NCI-H748 treated with DMSO at 0.1 percent for 48 hours (cell line): Measurements from ENCODE around the gene SAE1.
"Not testable (repeated sequence)": the region's sequence is repeated elsewhere in the genome, so short reads cannot be mapped to it uniquely, and the experiment has no call there.

Experiments used
- DNase-seq: peaks from one replicate; lab custom pipeline; 2025; lab: John Stamatoyannopoulos, UW

Gene SAE1

GRCh38 chr19:47240996-47241918, 110.6 kb downstream of the SAE1 start:
- DNase-seq: peak; percentile 88

- DNase-seq: no peak
These were observed 111.4 kb downstream of the SAE1 start for GRCh38 chr19:47241919-47242577.

- no peak for DNase-seq
These were observed 112.7 kb downstream of the SAE1 start for GRCh38 chr19:47243364-47243775.

- DNase-seq: peak; percentile 90
These were observed 113.3 kb downstream of the SAE1 start for GRCh38 chr19:47243776-47244547.

- peak; percentile 50 for DNase-seq
These were observed 116.8 kb downstream of the SAE1 start for GRCh38 chr19:47247308-47247990.

- not testable (repeated sequence) for DNase-seq
These were observed 122.4 kb downstream of the SAE1 start for GRCh38 chr19:47253016-47253415.

GRCh38 chr19:47253467-47253881, 122.8 kb downstream of the SAE1 start:
- no peak for DNase-seq

GRCh38 chr19:47253970-47254369, 123.3 kb downstream of the SAE1 start:
- DNase-seq: no peak

- peak; percentile 96 for DNase-seq
These were observed 125.5 kb downstream of the SAE1 start, which contains the start of gene CCDC9 for GRCh38 chr19:47255879-47256692. Gene CCDC9 (plus strand): TSS chr19:47256525. CDS start chr19:47258401, 1,876 bp downstream.

GRCh38 chr19:47256693-47257410, 126.2 kb downstream of the SAE1 start:
- peak; percentile 100 for DNase-seq

- DNase-seq: no peak
These were observed 127.0 kb downstream of the SAE1 start for GRCh38 chr19:47257411-47258169.

- no peak for DNase-seq
These were observed 127.8 kb downstream of the SAE1 start for GRCh38 chr19:47258434-47258833.

GRCh38 chr19:47258895-47259555, 128.4 kb downstream of the SAE1 start:
- DNase-seq: no peak
